HG02885 (cell line): ENCODE results near the gene KCNIP1.
"Not testable (repeated sequence)": the region's sequence is repeated elsewhere in the genome, so short reads cannot be mapped to it uniquely, and the experiment has no call there.

Source experiments
- ATAC-seq: cut with Tn5 transposase; IDR thresholded peaks from one replicate; pipeline ENCODE4 v1.9.1; 2021; ENCODE audit warnings: mild to moderate bottlenecking; ENCODE audit not compliant: unreplicated experiment, poor library complexity

The KCNIP1 gene

GRCh38 chr5:170758481-170758880 is 254.7 kb downstream of the KCNIP1 start:
- no peak for ATAC-seq

GRCh38 chr5:170760113-170760512 is 256.3 kb downstream of the KCNIP1 start:
- no peak for ATAC-seq

- no peak for ATAC-seq
These were observed 257.4 kb downstream of the KCNIP1 start for GRCh38 chr5:170761048-170761707.

- no peak for ATAC-seq
These were observed 257.9 kb downstream of the KCNIP1 start for GRCh38 chr5:170761708-170762066.

GRCh38 chr5:170762298-170762697 is 258.5 kb downstream of the KCNIP1 start:
- not testable (repeated sequence) for ATAC-seq

- not testable (repeated sequence) for ATAC-seq
These were observed 262.0 kb downstream of the KCNIP1 start for GRCh38 chr5:170765868-170766267.

GRCh38 chr5:170769246-170769645 is 265.4 kb downstream of the KCNIP1 start:
- ATAC-seq: no peak

- ATAC-seq: no peak
These were observed 266.1 kb downstream of the KCNIP1 start for GRCh38 chr5:170769898-170770416.

GRCh38 chr5:170771496-170771895 is 267.7 kb downstream of the KCNIP1 start:
- ATAC-seq: no peak

- no peak for ATAC-seq
These were observed 269.5 kb downstream of the KCNIP1 start for GRCh38 chr5:170773024-170773985.

- no peak for ATAC-seq
These were observed 271.0 kb downstream of the KCNIP1 start for GRCh38 chr5:170774831-170775230.

GRCh38 chr5:170781946-170782345 is 278.1 kb downstream of the KCNIP1 start:
- no peak for ATAC-seq

- no peak for ATAC-seq
These were observed 278.6 kb downstream of the KCNIP1 start for GRCh38 chr5:170782438-170782837.

GRCh38 chr5:170783498-170784247 is 279.9 kb downstream of the KCNIP1 start, which contains the start of gene GABRP:
GABRP (plus strand) TSS chr5:170783725; CDS start chr5:170788616, 4,891 bp downstream.
- ATAC-seq: no peak

- ATAC-seq: no peak
These were observed 281.6 kb downstream of the KCNIP1 start for GRCh38 chr5:170785416-170785815.
